Urinary bladder (tissue), 4 donors: ENCODE measurements around the gene LRRC4C. TPM values are rescaled to one million over a fixed set of nuclear protein-coding genes. Genes with fewer than 3 reads are reported as not detected.

Experiments
- DNase-seq: peaks from one replicate; pipeline ENCODE4 v3.0.0-alpha.2; 2015; ENCODE audit errors: extremely low spot score
- H3K27ac ChIP-seq: one replicate; pipeline ENCODE4 v1.5.1; 2013; ENCODE audit warnings: low read depth, mild to moderate bottlenecking, moderate library complexity
- H3K36me3 ChIP-seq: one replicate; pipeline ENCODE4 v1.6.1; 2013; ENCODE audit warnings: mild to moderate bottlenecking, moderate library complexity; ENCODE audit not compliant: insufficient read depth
- H3K4me1 ChIP-seq: one replicate; pipeline ENCODE4 v1.6.1; 2013; ENCODE audit warnings: mild to moderate bottlenecking, moderate library complexity; ENCODE audit not compliant: insufficient read depth
- H3K4me3 ChIP-seq: one replicate; pipeline ENCODE4 v1.5.1; 2013; ENCODE audit warnings: low read depth, low read length
- WGBS: extraction: QIAGEN DNeasy Blood & Tissue Kit; methylation state at CpG from one replicate; pipeline ENCODE4 v1.1.7; 2013; 5-methylcytosine and 5-hydroxymethylcytosine counted together
- polyA plus RNA-seq: library from polyadenylated mRNA; stranded (reverse); fragments of 200-250 nt; gene quantifications from one replicate; pipeline ENCODE4 v1.2.3, GENCODE V29; 2013
- total RNA-seq: library from RNA; depleted of rRNA; stranded (reverse); fragments of >200 nt; gene quantifications from one replicate; pipeline ENCODE4 v1.2.3, GENCODE V29; 2014
- donor health status: healthy with polysubstance abuse.
- donor health status: healthy.

LRRC4C gene
- total and polyA plus RNA-seq, 2 donors: 3.0 to 7.2 TPM

DNA sequence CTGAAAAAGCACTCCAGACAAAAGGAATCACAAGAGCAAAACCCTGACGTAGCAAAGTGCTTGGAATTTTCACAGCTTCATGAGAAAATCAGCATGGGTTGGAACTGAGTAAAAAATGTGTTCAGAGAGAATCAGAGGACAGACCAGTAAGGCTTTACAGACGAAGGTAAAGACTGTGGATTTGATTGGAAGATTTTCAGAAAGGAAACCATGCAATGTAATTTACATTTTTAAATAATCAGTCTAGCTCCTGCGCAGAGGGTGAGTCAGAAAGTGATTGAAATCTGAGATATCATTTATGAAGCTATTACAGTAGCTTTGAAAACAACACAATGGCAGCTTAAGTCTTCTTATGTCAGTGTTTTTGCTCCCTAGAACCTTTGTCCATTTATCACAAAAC, 1122.3 kb downstream of the LRRC4C start:
- no peaks in the 10 kb centered on the region for H3K4me1 ChIP-seq
- no peak overlapping the region for H3K4me3 ChIP-seq
- 62% methylated on average over 3 of the region's 3 CpGs for WGBS
- H3K27ac ChIP-seq: no peak overlapping the region
- no peak for DNase-seq
- H3K36me3 ChIP-seq: no peaks in the 10 kb centered on the region

DNA sequence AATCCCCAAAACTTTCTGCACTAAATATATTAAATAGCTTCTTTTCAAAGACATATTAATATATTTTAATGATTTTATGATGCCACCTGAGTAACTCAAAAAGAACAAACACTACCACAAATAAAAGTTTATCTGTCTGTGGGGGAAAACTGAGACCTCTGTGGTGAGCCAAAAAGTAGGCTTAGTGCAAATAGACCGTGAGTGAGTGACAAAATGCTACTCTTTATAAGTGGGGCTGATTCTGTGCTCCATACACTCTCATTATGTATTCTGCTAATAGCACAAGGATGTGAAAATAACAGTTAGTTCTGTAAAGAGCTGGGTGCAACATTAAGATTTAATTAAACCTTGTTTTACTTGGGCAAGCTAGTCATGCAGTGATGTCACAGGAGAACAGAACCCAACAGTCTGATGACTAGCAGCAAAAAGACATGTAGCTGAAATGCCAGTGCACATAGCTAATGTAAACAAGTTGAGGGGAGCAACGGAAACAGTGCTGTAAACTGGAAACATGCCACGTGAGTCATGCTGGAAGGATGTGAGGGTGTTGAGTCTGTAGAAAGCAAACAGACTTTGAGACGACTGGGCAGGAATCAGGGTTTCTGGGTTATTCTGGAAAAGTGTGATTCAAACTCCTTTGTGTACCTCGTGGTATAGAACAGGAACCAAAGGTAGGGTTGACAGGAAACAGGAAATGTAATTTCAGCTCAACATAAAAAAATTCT, 1130.4 kb downstream of the LRRC4C start:
- peak; percentile 80 for DNase-seq
- H3K27ac ChIP-seq: no peak overlapping the region
- H3K36me3 ChIP-seq: no peaks in the 10 kb centered on the region
- 9% methylated on average over 5 of the region's 5 CpGs for WGBS
- H3K4me1 ChIP-seq: no peaks in the 10 kb centered on the region
- no peak overlapping the region for H3K4me3 ChIP-seq

- Histone ChIP-seq H3K36me3 (no peaks in the 10 kb centered on the region), H3K27ac (no peak overlapping the region), H3K4me1 (no peaks in the 10 kb centered on the region), H3K4me3 (no peak overlapping the region)
- no peak for DNase-seq
- 89% methylated on average over 3 of the region's 3 CpGs for WGBS
Observed at GRCh38 chr11:40323241-40323640, 1136.2 kb downstream of the LRRC4C start.

DNA sequence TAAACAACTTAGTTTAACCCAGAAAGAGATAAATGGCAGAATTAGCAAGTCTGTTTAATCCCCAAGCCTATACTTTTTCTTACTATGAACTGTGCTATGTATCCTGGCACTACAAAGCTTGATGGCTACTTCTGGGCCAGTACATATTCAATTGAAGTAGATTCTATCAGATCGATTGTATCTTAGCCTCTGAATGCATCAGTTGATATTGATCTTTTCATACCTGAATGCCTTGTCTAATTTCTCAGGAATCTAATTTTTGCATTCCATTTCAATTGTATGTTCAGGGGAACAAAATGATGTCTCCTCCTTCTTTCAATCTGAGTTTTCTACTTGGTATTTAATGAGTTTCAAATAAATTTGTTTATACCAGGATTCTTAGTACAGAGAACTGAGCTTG, 1137.9 kb downstream of the LRRC4C start:
- WGBS: 79% methylated on average over 1 of the region's 1 CpG
- H3K4me3 ChIP-seq: no peak overlapping the region
- no peak for DNase-seq
- H3K4me1 ChIP-seq: no peaks in the 10 kb centered on the region
- no peaks in the 10 kb centered on the region for H3K36me3 ChIP-seq
- no peak overlapping the region for H3K27ac ChIP-seq

DNA sequence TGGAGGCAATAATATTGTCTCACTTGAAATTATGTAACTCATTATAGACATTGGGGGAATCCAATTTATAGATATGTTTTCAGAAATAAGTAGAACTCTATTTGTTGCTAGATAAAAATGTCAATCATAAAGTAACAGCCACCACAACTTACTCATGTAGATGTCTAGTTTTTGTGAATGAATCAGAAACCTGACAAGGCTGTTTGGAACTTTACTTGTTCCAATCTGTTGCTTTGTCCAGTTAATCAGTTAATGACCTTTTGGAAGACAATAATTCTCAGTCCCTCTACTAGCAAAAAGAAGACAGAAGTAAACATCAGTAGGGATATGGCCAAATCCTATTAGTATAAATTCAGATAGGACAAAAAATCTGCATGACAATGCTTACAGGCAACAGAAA, 1143.3 kb downstream of the LRRC4C start:
- no peak overlapping the region for H3K4me3 ChIP-seq
- DNase-seq: no peak

GRCh38 chr11:40315122-40315521, 1144.3 kb downstream of the LRRC4C start:
- Histone ChIP-seq H3K27ac (no peak overlapping the region), H3K4me1 (no peaks in the 10 kb centered on the region), H3K36me3 (no peaks in the 10 kb centered on the region), H3K4me3 (no peak overlapping the region)
- no peak for DNase-seq
- WGBS: 83% methylated on average over 1 of the region's 1 CpG

More for the DNA sequence above, 1143.3 kb downstream of the LRRC4C start:
- Histone ChIP-seq H3K27ac (no peak overlapping the region), H3K36me3 (no peaks in the 10 kb centered on the region), H3K4me1 (no peaks in the 10 kb centered on the region)

- WGBS: 42% methylated on average over 2 of the region's 2 CpGs
- no peak for DNase-seq
- H3K4me3 ChIP-seq: no peak overlapping the region
Observed at GRCh38 chr11:40314327-40314726, 1145.1 kb downstream of the LRRC4C start.

GRCh38 chr11:40306938-40307548, 1152.4 kb downstream of the LRRC4C start:
- no peak for DNase-seq
- H3K4me3 ChIP-seq: no peak overlapping the region
- WGBS: 25% methylated on average over 1 of the region's 1 CpG
- no peak overlapping the region for H3K27ac ChIP-seq
- H3K36me3 ChIP-seq: no peaks in the 10 kb centered on the region
- no peaks in the 10 kb centered on the region for H3K4me1 ChIP-seq

More at GRCh38 chr11:40314327-40314726, 1145.1 kb downstream of the LRRC4C start:
- Histone ChIP-seq H3K36me3 (no peaks in the 10 kb centered on the region), H3K4me1 (no peaks in the 10 kb centered on the region), H3K27ac (no peak overlapping the region)

GRCh38 chr11:40302669-40303068, 1156.8 kb downstream of the LRRC4C start:
- 59% methylated on average over 4 of the region's 4 CpGs for WGBS
- Histone ChIP-seq H3K4me1 (no peaks in the 10 kb centered on the region), H3K4me3 (no peak overlapping the region), H3K27ac (no peak overlapping the region), H3K36me3 (no peaks in the 10 kb centered on the region)
- DNase-seq: no peak

GRCh38 chr11:40295466-40295865, 1164.0 kb downstream of the LRRC4C start:
- Histone ChIP-seq H3K27ac (no peak overlapping the region), H3K36me3 (no peaks in the 10 kb centered on the region), H3K4me3 (no peak overlapping the region), H3K4me1 (peaks cover 2% of the 10 kb centered on the region)
- DNase-seq: no peak
- 52% methylated on average over 4 of the region's 4 CpGs for WGBS

DNA sequence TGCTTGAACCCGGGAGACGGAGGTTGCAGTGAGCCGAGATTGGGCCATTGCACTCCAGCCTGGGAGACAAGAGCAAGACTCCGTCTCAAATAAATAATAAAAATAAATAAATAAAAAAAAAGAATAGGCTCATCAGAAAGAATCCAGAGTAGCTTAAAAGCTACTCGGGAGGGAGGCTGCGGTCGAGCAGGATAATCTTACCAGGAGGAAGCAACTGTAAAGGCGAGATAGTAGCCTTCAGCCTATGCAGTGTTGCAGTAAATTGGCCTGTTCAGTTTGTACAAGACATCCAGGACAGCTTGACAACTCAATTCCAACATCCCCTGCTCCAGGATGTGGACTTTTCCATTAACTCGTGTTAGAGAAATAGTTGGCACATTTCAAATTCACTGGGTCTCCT, 1164.7 kb downstream of the LRRC4C start:
- WGBS: 70% methylated on average over 9 of the region's 9 CpGs

DNA sequence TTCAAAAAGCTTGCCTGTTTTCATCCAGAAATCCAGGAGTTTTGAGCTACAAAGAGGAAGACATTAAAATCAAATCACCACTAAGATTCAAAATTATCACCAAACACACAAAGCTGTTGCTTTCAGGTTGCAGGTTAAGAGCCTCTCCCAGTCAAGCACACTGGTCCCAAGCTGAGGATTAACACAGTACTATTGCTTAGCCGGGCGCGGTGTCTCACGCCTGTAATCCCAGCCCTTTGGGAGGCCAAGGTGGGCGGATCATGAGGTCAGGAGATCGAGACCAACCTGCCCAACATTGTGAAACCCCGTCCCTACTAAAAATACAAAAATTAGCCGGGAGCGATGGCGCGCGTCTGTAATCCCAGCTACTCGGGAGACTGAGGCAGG, 1165.1 kb downstream of the LRRC4C start:
- no peak overlapping the region for H3K4me3 ChIP-seq

More for the DNA sequence above, 1164.7 kb downstream of the LRRC4C start:
- DNase-seq: no peak
- peaks cover 2% of the 10 kb centered on the region for H3K4me1 ChIP-seq
- no peaks in the 10 kb centered on the region for H3K36me3 ChIP-seq
- no peak overlapping the region for H3K4me3 ChIP-seq
- no peak overlapping the region for H3K27ac ChIP-seq

DNA sequence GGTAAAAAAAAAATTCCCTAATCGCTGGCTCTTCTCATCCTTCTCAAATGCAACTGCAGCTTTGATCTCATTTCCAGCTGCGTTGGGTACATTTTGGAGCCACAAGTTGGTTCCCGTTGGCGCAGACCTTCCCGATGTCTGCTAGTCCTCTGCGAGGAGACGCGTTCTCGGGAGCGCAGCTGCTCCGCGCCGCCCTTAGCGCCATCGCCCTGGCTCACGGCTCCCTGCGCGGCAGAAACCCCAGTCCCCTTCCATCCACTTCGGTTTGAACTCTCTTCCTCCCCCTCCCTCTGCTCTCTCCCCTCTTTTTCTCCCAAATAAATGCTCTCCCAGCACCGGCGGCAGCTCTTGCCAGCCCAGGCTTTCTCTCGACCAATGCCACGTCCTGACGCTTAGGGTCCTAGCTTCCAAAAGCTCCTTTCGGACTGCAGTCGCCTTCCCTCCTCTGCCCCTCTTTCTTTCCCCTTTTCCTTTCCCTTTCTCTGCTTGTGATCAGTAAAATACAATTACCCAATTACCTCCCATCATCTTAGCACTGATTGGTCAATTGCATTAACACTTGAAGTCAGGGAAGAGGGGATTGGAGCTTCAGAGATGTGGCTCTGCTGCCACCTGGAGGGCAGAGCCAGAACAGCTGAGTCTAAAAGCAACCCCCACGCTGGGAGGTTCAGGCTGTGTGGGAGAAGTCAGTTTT, 1165.7 kb downstream of the LRRC4C start:
- WGBS: under 1% methylated on average over 27 of the region's 27 CpGs

More for the DNA sequence above, 1165.1 kb downstream of the LRRC4C start:
- no peak overlapping the region for H3K27ac ChIP-seq
- DNase-seq: no peak
- peaks cover 2% of the 10 kb centered on the region for H3K4me1 ChIP-seq
- no peaks in the 10 kb centered on the region for H3K36me3 ChIP-seq
- WGBS: 75% methylated on average over 13 of the region's 13 CpGs

More for the DNA sequence above, 1165.7 kb downstream of the LRRC4C start:
- H3K36me3 ChIP-seq: no peaks in the 10 kb centered on the region
- peak overlapping the region; percentile 49 for H3K4me3 ChIP-seq
- H3K4me1 ChIP-seq: peaks cover 2% of the 10 kb centered on the region
- H3K27ac ChIP-seq: peak overlapping the region; percentile 66
- DNase-seq: peak; percentile 85
